NB4 (cell line): ENCODE data around the gene PCDHGB4.
"Not testable (repeated sequence)": the region's sequence is repeated elsewhere in the genome, so short reads cannot be mapped to it uniquely, and the experiment has no call there.

Source experiments
- DNase-seq: peaks from one replicate; pipeline ENCODE4 v3.0.0; 2010; ENCODE audit warnings: low read depth
- H3K4me3 ChIP-seq: one replicate; pipeline ENCODE4 v1.5.1; 2011; ENCODE audit warnings: mild to moderate bottlenecking, low read depth, low read length, moderate library complexity
- MYC ChIP-seq: IDR thresholded peaks from 2 replicates; pipeline ENCODE4 v1.6.1; 2011; ENCODE audit warnings: low read depth, low read length
- POLR2A ChIP-seq: IDR thresholded peaks from 2 replicates; pipeline ENCODE4 v1.6.1; 2011; ENCODE audit warnings: mild to moderate bottlenecking; ENCODE audit not compliant: insufficient read length; ENCODE audit errors: extremely low read depth
- TF ChIP-seq, protein P1 (sequence below): IDR thresholded peaks from one replicate; pipeline ENCODE4 v1.5.1; 2012; ENCODE audit warnings: low read depth, low read length
- TF ChIP-seq, protein P2 (sequence below): IDR thresholded peaks from 2 replicates; pipeline ENCODE4 v1.6.1; 2011; ENCODE audit warnings: low read depth, low read length

The PCDHGB4 gene

DNA sequence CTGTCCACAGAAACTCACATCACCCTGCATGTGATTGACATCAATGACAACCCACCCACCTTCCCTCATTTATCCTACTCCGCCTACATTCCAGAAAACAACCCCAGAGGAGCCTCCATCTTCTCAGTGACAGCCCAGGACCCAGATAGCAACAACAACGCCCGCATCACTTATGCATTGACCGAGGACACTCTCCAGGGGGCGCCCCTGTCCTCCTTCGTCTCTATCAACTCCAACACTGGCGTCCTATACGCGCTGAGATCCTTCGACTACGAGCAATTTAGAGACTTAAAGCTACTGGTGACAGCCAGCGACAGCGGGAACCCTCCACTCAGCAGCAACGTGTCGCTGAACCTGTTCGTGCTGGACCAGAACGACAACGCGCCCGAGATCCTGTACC is 42.2 kb upstream of the PCDHGB4 start:
- no peak overlapping the region for H3K4me3 ChIP-seq
- DNase-seq: no peak
- TF ChIP-seq MYC: no peak

DNA sequence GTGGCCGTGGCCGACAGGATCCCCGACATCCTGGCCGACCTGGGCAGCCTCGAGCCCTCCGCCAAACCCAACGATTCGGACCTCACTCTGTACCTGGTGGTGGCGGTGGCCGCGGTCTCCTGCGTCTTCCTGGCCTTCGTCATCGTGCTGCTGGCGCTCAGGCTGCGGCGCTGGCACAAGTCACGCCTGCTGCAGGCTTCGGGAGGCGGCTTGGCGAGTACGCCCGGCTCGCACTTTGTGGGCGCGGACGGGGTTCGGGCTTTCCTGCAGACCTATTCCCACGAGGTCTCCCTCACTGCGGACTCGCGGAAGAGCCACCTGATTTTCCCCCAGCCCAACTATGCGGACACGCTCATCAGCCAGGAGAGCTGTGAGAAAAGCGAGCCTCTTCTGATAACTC is 41.5 kb upstream of the PCDHGB4 start:
- H3K4me3 ChIP-seq, DNase-seq: not testable (repeated sequence)

DNA sequence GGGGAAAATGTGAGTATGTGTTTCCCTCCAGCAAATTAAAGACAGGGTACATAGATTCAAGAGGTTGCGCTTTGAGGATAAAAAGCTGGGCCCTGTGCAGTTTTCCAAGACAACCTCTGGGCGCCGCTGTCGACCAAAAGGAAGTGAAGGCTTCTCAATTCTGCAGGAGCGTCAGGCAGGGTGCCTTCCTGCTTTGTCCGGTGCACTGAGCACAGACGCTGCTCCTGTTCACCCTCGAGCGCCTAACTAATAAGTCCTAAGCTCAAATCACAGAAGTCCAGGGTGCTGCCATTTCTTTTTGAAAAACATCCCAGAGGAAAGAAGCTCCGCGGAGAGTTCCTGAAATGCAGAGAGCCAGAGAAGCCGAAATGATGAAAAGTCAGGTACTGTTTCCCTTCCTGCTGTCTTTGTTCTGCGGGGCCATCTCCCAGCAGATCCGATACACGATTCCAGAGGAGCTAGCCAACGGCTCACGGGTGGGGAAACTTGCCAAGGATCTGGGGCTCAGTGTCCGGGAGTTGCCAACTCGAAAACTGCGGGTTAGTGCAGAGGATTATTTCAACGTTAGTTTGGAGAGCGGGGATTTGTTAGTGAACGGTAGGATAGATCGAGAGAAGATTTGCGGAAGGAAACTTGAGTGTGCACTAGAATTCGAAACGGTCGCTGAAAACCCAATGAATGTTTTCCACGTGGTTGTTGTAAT is 37.4 kb upstream of the PCDHGB4 start, which contains the start of gene PCDHGB1:
TSS of gene PCDHGB1 (plus strand) at position 183 of the 703 bp plus-strand sequence. CDS start at position 345, 162 bp downstream.
- TF ChIP-seq, protein P1, sequence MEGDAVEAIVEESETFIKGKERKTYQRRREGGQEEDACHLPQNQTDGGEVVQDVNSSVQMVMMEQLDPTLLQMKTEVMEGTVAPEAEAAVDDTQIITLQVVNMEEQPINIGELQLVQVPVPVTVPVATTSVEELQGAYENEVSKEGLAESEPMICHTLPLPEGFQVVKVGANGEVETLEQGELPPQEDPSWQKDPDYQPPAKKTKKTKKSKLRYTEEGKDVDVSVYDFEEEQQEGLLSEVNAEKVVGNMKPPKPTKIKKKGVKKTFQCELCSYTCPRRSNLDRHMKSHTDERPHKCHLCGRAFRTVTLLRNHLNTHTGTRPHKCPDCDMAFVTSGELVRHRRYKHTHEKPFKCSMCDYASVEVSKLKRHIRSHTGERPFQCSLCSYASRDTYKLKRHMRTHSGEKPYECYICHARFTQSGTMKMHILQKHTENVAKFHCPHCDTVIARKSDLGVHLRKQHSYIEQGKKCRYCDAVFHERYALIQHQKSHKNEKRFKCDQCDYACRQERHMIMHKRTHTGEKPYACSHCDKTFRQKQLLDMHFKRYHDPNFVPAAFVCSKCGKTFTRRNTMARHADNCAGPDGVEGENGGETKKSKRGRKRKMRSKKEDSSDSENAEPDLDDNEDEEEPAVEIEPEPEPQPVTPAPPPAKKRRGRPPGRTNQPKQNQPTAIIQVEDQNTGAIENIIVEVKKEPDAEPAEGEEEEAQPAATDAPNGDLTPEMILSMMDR: peak; percentile 77
- TF ChIP-seq, protein P2, sequence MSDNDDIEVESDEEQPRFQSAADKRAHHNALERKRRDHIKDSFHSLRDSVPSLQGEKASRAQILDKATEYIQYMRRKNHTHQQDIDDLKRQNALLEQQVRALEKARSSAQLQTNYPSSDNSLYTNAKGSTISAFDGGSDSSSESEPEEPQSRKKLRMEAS: no peak
- peak; percentile 81 for DNase-seq
- peak within 1 kb of the TSS; percentile 58 for H3K4me3 ChIP-seq

DNA sequence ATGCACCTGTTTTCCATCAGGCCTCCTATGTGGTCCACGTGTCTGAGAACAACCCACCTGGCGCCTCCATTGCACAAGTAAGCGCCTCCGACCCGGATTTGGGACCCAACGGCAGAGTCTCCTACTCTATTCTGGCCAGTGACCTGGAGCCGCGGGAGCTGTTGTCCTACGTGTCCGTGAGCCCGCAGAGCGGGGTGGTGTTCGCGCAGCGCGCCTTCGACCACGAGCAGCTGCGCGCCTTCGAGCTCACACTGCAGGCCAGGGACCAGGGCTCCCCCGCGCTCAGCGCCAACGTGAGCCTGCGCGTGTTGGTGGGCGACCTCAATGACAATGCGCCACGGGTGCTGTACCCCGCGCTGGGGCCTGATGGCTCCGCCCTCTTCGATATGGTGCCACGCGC is 35.9 kb upstream of the PCDHGB4 start:
- TF ChIP-seq, protein P1: no peak
- TF ChIP-seq POLR2A: no peak
- no peak overlapping the region for H3K4me3 ChIP-seq
- DNase-seq: no peak

DNA sequence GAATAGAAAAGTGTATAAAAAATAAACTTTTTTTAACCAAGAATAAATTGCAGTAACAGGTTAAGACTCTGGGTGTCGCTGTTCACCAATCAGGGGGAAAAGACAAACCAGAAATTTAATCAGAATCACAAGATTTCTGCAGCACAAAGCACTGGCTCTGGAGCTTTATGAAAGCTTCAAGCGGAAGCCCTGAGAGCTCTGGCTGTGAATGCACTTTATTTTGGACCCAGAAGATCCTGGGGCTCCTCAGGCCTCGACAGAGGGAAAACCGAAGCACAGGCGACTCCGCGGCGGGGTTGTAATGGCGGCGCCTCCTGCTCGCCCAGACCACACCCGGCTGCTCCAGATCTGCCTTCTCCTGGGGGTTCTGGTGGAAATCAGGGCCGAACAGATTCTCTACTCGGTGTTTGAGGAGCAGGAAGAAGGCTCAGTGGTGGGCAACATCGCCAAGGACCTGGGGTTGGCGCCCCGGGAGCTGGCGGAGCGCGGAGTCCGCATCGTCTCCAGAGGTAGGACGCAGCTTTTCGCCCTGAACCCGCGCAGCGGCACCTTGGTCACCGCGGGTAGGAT is 32.5 kb upstream of the PCDHGB4 start, which contains the start of gene PCDHGA4:
TSS of gene PCDHGA4 (plus strand) at position 122 of the 570 bp plus-strand sequence. CDS start at position 209, 87 bp downstream.
- no peak within 1 kb of the TSS for H3K4me3 ChIP-seq
- TF ChIP-seq, protein P2: no peak
- TF ChIP-seq, protein P1: peak; percentile 35
- peak; percentile 26 for DNase-seq

DNA sequence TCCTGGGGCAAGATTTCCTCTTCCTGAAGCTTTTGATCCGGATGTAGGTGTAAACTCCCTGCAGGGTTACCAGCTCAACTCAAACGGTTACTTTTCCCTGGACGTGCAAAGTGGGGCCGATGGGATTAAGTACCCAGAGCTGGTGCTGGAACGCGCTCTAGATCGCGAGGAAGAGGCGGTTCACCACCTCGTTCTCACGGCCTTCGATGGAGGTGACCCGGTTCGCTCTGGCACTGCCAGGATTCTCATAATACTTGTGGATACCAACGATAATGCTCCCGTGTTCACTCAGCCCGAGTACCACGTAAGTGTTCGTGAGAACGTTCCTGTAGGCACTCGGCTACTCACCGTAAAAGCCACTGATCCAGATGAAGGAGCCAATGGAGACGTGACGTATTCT is 31.9 kb upstream of the PCDHGB4 start:
- DNase-seq: no peak
- no peak overlapping the region for H3K4me3 ChIP-seq
- TF ChIP-seq, protein P2: no peak
- TF ChIP-seq MYC (no peak), POLR2A (no peak)
- TF ChIP-seq, protein P1: no peak

DNA sequence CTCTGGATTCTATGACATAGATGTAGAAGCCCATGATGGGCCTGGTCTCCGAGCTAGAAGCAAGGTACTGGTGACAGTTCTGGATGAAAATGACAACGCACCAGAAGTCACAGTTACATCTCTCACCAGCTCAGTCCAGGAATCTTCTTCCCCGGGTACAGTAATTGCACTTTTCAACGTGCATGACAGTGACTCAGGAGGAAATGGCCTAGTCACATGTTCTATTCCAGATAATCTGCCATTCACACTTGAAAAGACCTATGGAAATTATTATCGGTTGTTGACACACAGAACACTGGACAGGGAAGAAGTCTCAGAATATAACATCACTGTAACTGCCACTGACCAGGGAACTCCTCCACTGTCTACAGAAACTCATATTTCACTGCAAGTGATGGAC is 31.4 kb upstream of the PCDHGB4 start:
- no peak for TF ChIP-seq MYC
- TF ChIP-seq, protein P2: no peak
- TF ChIP-seq, protein P1: no peak
- no peak for TF ChIP-seq POLR2A
- no peak for DNase-seq
- H3K4me3 ChIP-seq: no peak overlapping the region
